ENCODE data around the gene STAG3. TPM values are rescaled to one million over a fixed set of nuclear protein-coding genes. Genes with fewer than 3 reads are reported as not detected.

STAG3 gene
- total and polyA plus RNA-seq, 2 experiments from 2014 or later = 1.0 to 4.8 TPM

GRCh38 chr7:100157069-100157333 lies 20.7 kb upstream of the STAG3 start:
- H3K9me3 ChIP-seq (ENCODE audit: low read depth) = no peaks in the 10 kb centered on the region
- H3K79me2 ChIP-seq = peaks cover 19% of the 10 kb centered on the region
- peaks cover 15% of the 10 kb centered on the region for H3K4me1 ChIP-seq (ENCODE audit: insufficient read depth)
- H4K20me1 ChIP-seq (ENCODE audit: insufficient read depth, poor library complexity, severe bottlenecking) = no peaks in the 10 kb centered on the region
- no peaks in the 10 kb centered on the region for H3K27me3 ChIP-seq
- no peak overlapping the region for H2AFZ ChIP-seq
- WGBS (ENCODE audit: low lambda C conversion rate, missing lambda C conversion rate) = 60% methylated on average over 5 of the region's 5 CpGs
- H3K36me3 ChIP-seq (replicated peaks; ENCODE audit: insufficient read depth, low read depth) = no peaks in the 10 kb centered on the region
- H3K4me2 ChIP-seq = peak overlapping the region; percentile 100
- no peak for DNase-seq (ENCODE audit: low spot score)
- H3K27ac ChIP-seq = peak overlapping the region; percentile 82
- TF ChIP-seq EZH2 (IDR thresholded peaks at IDR 0.05; ENCODE audit: borderline replicate concordance) (no peak), CTCF (IDR thresholded peaks at IDR 0.05; ENCODE audit: poor library complexity) (no peak), EZH2phosphoT487 (IDR thresholded peaks at IDR 0.05; ENCODE audit: low read depth, severe bottlenecking, unreplicated experiment) (no peak)
- no peak overlapping the region for H3K4me3 ChIP-seq
- no peaks in the 10 kb centered on the region for H3K9me2 ChIP-seq (replicated peaks; ENCODE audit: insufficient read depth)

- WGBS (ENCODE audit: low lambda C conversion rate, missing lambda C conversion rate) = 15% methylated on average over 28 of the region's 32 CpGs
- peaks cover 13% of the 10 kb centered on the region for H3K79me2 ChIP-seq
- H3K4me2 ChIP-seq = peak overlapping the region; percentile 100
- H2AFZ ChIP-seq = peak overlapping the region; percentile 55
- H3K27ac ChIP-seq = peak overlapping the region; percentile 82
- TF ChIP-seq EZH2 (IDR thresholded peaks at IDR 0.05; ENCODE audit: borderline replicate concordance) (no peak), EZH2phosphoT487 (IDR thresholded peaks at IDR 0.05; ENCODE audit: low read depth, severe bottlenecking, unreplicated experiment) (no peak), CTCF (IDR thresholded peaks at IDR 0.05; ENCODE audit: poor library complexity) (peak; percentile 19)
- H3K9me3 ChIP-seq (ENCODE audit: low read depth) = no peaks in the 10 kb centered on the region
- no peaks in the 10 kb centered on the region for H3K36me3 ChIP-seq (replicated peaks; ENCODE audit: insufficient read depth, low read depth)
- H3K4me3 ChIP-seq = peak overlapping the region; percentile 96
- H3K4me1 ChIP-seq (ENCODE audit: insufficient read depth) = peaks cover 15% of the 10 kb centered on the region
- peak; percentile 72 for DNase-seq (ENCODE audit: low spot score)
- H4K20me1 ChIP-seq (ENCODE audit: insufficient read depth, poor library complexity, severe bottlenecking) = no peaks in the 10 kb centered on the region
- no peaks in the 10 kb centered on the region for H3K27me3 ChIP-seq
- H3K9me2 ChIP-seq (replicated peaks; ENCODE audit: insufficient read depth) = no peaks in the 10 kb centered on the region
Observed at GRCh38 chr7:100157334-100158228, 20.1 kb upstream of the STAG3 start.

GRCh38 chr7:100158229-100159098 lies 19.3 kb upstream of the STAG3 start, which contains the start of gene TRAPPC14:
Gene TRAPPC14, minus strand, starts transcription at chr7:100158723. Its CDS starts 224 bp downstream, at chr7:100158499.
- Histone ChIP-seq H3K36me3 (replicated peaks; ENCODE audit: insufficient read depth, low read depth) (no peaks in the 10 kb centered on the region), H3K9me2 (replicated peaks; ENCODE audit: insufficient read depth) (no peaks in the 10 kb centered on the region), H3K4me3 (peak within 1 kb of the TSS; percentile 96), H3K9me3 (ENCODE audit: low read depth) (no peaks in the 10 kb centered on the region), H3K27ac (peak within 1 kb of the TSS; percentile 82), H3K27me3 (no peaks in the 10 kb centered on the region), H3K4me1 (ENCODE audit: insufficient read depth) (peaks cover 11% of the 10 kb centered on the region), H3K4me2 (peak within 1 kb of the TSS; percentile 100), H2AFZ (peak within 1 kb of the TSS; percentile 80), H3K79me2 (peaks cover 12% of the 10 kb centered on the region), H4K20me1 (ENCODE audit: insufficient read depth, poor library complexity, severe bottlenecking) (no peaks in the 10 kb centered on the region)
- DNase-seq (ENCODE audit: low spot score) = peak; percentile 95
- no peak for TF ChIP-seq CTCF (IDR thresholded peaks at IDR 0.05; ENCODE audit: poor library complexity)
- 5% methylated on average over 68 of the region's 87 CpGs for WGBS (ENCODE audit: low lambda C conversion rate, missing lambda C conversion rate)
